GM20000 (cell line): ENCODE results near the gene ASCL4.
"Not testable (repeated sequence)": the region's sequence is repeated elsewhere in the genome, so short reads cannot be mapped to it uniquely, and the experiment has no call there.

ENCODE experiments used
- DNase-seq: peaks from one replicate; pipeline ENCODE4 v3.0.0; 2012; ENCODE audit warnings: low spot score
- CTCF ChIP-seq: IDR thresholded peaks from 2 replicates; pipeline ENCODE4 v1.5.1; 2012; ENCODE audit warnings: mild to moderate bottlenecking, control low read depth; ENCODE audit errors: extremely low read depth, missing control alignments

Gene ASCL4, protein sequence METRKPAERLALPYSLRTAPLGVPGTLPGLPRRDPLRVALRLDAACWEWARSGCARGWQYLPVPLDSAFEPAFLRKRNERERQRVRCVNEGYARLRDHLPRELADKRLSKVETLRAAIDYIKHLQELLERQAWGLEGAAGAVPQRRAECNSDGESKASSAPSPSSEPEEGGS

GRCh38 chr12:107774349-107775029, at the start of gene ASCL4:
TSS of gene ASCL4 (plus strand) at chr12:107774704. CDS start at chr12:107775219, 515 bp downstream.
- no peak for TF ChIP-seq CTCF
- no peak for DNase-seq

DNA sequence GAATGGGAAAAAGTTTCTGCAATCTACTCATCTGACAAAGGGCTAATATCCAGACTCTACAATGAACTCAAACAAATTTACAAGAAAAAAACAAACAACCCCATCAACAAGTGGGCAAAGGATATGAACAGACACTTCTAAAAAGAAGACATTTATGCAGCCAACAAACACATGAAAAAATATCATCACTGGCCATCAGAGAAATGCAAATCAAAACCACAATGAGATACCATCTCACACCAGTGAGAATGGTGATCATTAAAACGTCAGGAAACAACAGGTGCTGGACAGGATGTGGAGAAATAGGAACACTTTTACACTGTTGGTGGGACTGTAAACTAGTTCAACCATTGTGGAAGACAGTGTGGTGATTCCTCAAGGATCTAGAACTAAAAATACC, 47.2 kb upstream of the ASCL4 start:
- DNase-seq, result not testable (repeated sequence)

DNA sequence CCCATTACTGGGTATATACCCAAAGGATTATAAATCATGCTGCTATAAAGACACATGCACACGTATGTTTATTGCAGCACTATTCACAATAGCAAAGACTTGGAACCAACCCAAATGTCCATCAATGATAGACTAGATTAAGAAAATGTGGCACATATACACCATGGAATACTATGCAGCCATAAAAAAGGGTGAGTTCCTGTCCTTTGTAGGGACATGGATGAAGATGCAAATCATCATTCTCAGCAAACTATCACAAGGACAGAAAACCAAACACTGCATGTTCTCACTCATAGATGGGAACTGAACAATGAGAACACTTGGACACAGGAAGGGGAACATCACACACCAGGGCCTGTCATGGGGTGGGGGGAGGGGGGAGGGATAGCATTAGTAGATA, 46.8 kb upstream of the ASCL4 start:
- not testable (repeated sequence) for DNase-seq

DNA sequence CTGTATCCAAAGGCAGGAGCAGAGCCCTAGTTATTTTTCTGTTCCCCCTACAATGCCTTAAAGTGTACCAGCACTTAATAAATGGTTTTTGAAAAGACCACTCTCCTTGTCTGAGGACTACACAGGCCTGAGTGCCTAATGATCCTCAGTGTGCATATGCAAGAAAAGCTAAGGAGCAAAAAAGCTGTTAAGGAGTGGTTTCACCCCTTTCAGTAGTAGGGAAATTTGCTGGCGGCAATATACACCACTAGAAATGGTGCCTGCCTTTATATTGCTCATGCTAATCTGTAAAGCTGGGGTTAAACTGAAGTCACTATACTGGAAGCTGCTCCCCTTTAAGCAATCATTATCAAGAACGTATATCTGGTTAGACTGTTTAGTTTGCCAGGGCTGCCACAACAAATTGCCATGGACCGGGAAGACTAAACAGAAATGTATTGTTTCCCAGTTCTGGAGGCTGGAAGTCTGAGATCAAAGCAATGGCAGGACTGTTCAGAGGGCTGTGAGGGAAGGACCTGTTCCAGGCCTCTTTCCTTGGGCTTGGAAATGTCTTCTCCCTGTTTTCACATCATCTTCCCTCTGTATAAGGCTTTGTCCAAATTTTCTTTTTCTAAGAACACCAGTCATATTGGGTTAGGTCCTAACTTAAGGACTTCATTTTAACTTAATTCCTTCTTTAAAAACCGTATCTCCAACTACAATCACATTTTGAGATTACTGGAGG, 43.7 kb upstream of the ASCL4 start:
- no peak for DNase-seq

DNA sequence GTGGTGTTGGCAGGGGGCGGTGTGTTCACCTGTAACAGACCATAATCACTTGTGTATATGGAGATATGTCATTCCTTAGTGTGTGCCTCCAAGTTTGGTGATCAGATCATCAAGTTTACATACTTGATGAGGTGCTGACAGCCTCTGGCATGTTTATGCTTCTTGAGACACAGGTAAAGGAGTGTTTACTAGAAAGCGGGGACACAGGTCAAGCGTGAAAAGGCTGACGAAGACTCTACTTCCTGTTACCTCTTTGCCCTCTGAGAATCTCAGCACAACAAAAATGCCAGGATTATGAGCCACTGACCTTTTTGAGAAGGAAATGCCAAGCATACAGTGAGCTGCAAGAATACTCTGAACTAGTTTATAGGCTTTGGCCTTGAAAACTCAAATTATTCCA, 43.1 kb upstream of the ASCL4 start:
- no peak for TF ChIP-seq CTCF
- no peak for DNase-seq

More for the DNA sequence above, 43.7 kb upstream of the ASCL4 start:
- no peak for TF ChIP-seq CTCF

GRCh38 chr12:107732365-107732764, 42.1 kb upstream of the ASCL4 start:
- TF ChIP-seq CTCF, result no peak
- DNase-seq, result no peak

GRCh38 chr12:107734139-107734538, 40.4 kb upstream of the ASCL4 start:
- no peak for DNase-seq

GRCh38 chr12:107735763-107736162, 38.7 kb upstream of the ASCL4 start:
- no peak for TF ChIP-seq CTCF
- DNase-seq, result no peak

More at GRCh38 chr12:107734139-107734538, 40.4 kb upstream of the ASCL4 start:
- TF ChIP-seq CTCF, result no peak
